Coronary artery (tissue), 2 donors: ENCODE data around the gene DCTN3.

Experiments used
- DNase-seq: peaks from one replicate; pipeline ENCODE4 v3.0.0-alpha.2; 2017; ENCODE audit warnings: low spot score
- H3K27ac ChIP-seq, 2 donors: fragments of 200-600 bp; sonication (generic); one replicate each; pipeline ENCODE4 v1.5.1; 2016 to 2019
- H3K4me3 ChIP-seq: fragments of 200-600 bp; sonication (generic); 2 replicates; pipeline ENCODE4 v1.5.1; 2016; ENCODE audit warnings: mild to moderate bottlenecking, moderate library complexity
- CTCF ChIP-seq: fragments of 200-600 bp; sonication (generic); IDR thresholded peaks from one replicate; pipeline ENCODE4 v1.5.1; 2019; ENCODE audit warnings: antibody characterized with exemption

DCTN3 gene

GRCh38 chr9:34630402-34631154 lies 10.3 kb upstream of the DCTN3 start:
- no peak overlapping the region for H3K4me3 ChIP-seq

GRCh38 chr9:34629491-34629808 lies 9.2 kb upstream of the DCTN3 start:
- DNase-seq: no peak
- TF ChIP-seq CTCF: no peak
- H3K4me3 ChIP-seq: peak overlapping the region; percentile 75
- no peak overlapping the region for H3K27ac ChIP-seq

More at GRCh38 chr9:34630402-34631154, 10.3 kb upstream of the DCTN3 start:
- no peak for TF ChIP-seq CTCF
- no peak overlapping the region for H3K27ac ChIP-seq
- no peak for DNase-seq

- Histone ChIP-seq H3K27ac (no peak within 1 kb of the TSS), H3K4me3 (peak within 1 kb of the TSS; percentile 75)
- no peak for TF ChIP-seq CTCF
- DNase-seq: no peak
Measured at GRCh38 chr9:34628656-34629490, 8.6 kb upstream of the DCTN3 start, which contains the start of gene ARID3C. Gene ARID3C (minus strand): TSS chr9:34629066. CDS start chr9:34628014, 1,052 bp downstream.

- no peak for DNase-seq
- TF ChIP-seq CTCF: no peak
- no peak overlapping the region for H3K27ac ChIP-seq
- peak overlapping the region; percentile 75 for H3K4me3 ChIP-seq
Measured at GRCh38 chr9:34627716-34628655, 7.7 kb upstream of the DCTN3 start.

GRCh38 chr9:34625186-34625486 lies 4.8 kb upstream of the DCTN3 start:
- no peak overlapping the region for H3K4me3 ChIP-seq
- no peak overlapping the region for H3K27ac ChIP-seq
- TF ChIP-seq CTCF: no peak
- no peak for DNase-seq

GRCh38 chr9:34624475-34625185 lies 4.3 kb upstream of the DCTN3 start:
- no peak overlapping the region for H3K27ac ChIP-seq
- TF ChIP-seq CTCF: no peak
- no peak for DNase-seq
- no peak overlapping the region for H3K4me3 ChIP-seq
